HG02981 (cell line): ENCODE measurements around the gene DCAKD.

ENCODE experiments used
- ATAC-seq: cut with Tn5 transposase; IDR thresholded peaks from one replicate; pipeline ENCODE4 v1.9.1; 2021; ENCODE audit warnings: mild to moderate bottlenecking, moderate library complexity; ENCODE audit not compliant: unreplicated experiment

The DCAKD gene

DNA sequence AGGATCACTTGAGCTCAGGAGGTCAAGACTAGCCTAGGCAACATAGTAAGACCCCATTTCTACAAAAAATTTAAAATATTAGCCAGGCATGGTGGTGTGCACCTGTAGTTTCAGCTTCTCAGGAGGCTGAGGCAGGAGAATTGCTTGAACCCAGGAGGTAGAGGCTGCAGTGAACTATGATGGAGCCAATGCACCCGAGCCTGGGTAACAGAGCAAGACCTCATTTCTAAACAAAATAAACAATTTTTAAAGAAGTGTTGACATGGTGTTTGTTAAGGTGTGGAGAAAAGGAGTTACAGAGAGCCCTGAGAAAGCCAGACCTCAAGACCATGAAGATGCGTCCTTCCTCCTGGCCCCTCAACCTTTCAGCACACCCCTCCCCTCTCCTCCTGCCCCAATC lies 45.7 kb downstream of the DCAKD start:
- no peak for ATAC-seq

DNA sequence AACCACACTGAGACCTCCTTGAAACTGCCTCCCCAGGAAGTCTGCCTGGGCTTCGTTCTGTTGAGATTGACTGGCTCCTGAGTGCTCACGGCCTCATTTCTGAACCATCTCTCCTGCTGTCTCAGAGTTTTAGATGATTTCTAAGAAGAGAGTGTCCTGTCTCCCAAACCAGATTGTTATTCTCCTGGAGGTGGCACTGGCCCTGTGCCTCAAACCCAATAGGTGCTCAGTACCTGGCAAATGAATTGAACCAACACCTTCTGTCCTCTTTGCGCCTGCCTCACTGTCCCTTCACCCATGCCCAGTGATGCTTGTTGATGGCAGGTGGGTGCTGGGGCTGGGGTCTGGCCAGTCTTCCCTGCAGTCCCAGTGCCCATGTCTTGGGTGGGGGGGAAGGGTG lies 47.0 kb downstream of the DCAKD start:
- no peak for ATAC-seq

DNA sequence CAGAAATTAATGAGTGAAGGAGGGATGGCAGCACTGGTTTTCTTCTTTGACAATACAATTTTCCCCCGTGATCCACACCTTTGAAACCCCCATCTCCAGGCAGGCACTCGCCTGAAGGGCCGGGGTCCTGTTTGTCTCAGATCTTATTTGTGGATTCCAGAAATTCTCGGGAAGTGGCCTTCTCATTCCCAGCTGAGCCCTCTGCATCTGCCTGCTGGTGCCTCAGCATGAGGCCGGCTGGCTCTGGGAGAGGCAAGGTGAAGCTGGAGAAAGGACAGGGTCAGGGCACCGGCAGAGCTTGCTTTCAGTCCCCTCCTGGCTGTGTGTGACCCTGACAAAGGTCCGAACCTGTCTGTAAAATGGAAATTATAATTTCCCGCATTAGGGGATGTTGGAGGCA lies 47.6 kb downstream of the DCAKD start:
- ATAC-seq, result no peak

DNA sequence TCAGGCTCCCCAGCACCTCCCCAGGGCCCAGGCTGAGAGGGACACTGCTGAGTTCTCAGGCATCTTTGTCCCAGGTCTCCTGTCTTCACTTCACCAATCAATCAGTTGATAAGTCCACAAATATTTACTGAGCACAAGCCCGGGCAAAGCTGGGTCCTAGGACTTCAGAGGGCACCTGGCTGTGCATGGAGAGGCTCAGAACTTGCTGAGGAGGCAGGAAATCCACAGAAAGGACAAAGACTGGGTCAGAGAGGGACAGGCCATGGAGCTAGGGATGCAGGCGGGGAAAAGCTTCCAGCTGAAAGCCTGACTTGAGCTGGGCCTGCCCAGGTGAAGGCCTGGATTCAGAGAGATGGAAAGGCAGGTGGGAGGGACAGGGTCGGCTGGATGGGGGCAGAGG lies 50.1 kb downstream of the DCAKD start:
- no peak for ATAC-seq

- ATAC-seq, result no peak
Observed at GRCh38 chr17:44999433-44999832, 52.0 kb downstream of the DCAKD start.

GRCh38 chr17:44998646-44999045 lies 52.8 kb downstream of the DCAKD start:
- ATAC-seq, result no peak

DNA sequence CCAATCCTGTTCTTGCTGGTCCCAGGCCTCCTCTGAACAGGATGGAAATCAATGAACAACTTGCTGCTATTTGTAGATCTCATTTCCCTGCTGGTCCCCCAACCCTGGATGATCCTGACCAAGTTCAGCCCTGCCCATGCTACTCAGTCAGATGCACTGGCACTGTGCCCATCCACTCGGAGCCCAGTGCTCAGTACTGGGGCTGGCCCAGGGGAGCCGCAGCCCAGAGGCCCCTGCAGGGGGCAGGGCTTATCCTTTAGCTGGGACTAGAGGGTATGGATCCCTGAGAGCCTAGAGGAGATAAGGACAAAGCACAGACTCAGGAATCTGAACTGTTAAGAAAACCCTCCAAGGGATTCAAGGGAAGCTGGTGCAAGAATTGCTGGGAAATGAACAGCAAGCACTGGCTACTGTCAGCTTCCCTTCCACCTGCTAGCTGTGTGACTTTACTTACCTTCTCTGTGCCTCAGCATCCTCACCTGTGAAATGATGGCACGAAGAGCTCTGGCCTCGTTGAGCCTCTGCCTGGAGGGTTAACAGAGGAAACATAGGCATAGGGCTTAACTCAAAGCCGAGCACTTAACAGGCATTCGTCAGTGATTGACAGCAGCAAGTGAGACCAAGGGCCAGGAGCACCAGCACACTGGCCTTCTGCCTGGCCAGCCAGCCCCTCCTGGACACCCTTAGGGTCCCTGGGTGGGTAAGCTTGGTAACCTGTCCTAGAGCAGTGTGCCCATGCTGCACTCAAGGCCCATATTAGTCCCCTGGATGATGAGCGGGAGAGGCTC lies 53.5 kb downstream of the DCAKD start:
- no peak for ATAC-seq

GRCh38 chr17:44996304-44996703 lies 55.1 kb downstream of the DCAKD start:
- ATAC-seq, result no peak

DNA sequence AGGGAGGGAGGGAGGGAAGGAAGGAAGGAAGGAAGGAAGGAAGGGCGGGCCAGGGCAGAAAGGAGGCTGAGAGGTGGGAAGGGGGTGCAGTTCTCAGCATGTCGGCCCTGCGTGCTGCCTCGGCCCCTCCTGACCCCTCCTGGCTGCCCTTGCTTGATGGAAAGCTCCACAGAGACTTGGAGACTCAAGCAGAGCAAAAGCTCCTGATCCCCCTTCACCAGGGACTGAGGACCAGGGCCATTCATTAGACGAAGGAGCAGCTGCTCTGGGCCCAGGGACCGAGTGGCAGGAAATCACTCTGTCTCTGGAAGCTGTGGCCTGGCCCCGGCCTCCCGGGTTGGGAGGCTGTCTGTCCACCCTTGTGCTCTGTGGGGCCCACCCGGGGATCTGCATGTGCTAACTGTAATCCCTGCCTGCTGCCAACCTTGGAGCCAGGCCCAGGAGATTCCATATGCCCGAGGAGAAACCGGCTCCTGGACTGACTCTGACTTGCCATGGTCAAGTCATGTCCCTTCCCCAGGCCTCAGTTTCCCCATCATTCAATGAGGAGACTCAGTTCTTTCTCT lies 55.9 kb downstream of the DCAKD start:
- no peak for ATAC-seq

- no peak for ATAC-seq
Observed at GRCh38 chr17:44992242-44992939, 59.0 kb downstream of the DCAKD start.

GRCh38 chr17:44990994-44991393 lies 60.4 kb downstream of the DCAKD start:
- ATAC-seq, result no peak

DNA sequence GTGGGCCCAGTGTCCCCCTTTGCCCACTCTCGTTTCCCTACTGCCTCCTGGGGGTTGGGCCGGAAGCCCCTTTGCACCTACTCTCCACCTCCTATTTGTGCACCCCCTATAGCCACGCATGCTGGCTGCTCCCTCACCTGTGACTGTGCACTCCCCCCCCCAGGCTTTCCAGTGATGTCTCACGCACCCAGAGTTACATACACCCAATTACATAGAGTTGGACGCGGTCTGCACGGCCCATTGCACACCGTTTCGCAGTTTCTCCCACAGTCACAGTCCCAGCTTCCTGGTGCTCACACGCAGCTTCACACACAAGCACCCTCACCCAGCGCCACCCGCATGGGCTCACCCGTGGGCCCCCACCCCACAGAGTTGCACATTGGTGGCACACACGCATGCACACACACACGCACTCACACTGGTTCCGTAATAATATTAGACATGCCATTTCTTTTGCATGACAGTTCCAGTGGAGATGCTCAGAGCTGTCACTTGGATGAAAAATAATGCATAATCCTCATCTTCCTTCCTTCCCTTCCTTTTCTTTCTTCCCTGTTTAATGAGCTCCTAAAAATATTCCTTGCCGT lies 61.8 kb downstream of the DCAKD start:
- no peak for ATAC-seq

DNA sequence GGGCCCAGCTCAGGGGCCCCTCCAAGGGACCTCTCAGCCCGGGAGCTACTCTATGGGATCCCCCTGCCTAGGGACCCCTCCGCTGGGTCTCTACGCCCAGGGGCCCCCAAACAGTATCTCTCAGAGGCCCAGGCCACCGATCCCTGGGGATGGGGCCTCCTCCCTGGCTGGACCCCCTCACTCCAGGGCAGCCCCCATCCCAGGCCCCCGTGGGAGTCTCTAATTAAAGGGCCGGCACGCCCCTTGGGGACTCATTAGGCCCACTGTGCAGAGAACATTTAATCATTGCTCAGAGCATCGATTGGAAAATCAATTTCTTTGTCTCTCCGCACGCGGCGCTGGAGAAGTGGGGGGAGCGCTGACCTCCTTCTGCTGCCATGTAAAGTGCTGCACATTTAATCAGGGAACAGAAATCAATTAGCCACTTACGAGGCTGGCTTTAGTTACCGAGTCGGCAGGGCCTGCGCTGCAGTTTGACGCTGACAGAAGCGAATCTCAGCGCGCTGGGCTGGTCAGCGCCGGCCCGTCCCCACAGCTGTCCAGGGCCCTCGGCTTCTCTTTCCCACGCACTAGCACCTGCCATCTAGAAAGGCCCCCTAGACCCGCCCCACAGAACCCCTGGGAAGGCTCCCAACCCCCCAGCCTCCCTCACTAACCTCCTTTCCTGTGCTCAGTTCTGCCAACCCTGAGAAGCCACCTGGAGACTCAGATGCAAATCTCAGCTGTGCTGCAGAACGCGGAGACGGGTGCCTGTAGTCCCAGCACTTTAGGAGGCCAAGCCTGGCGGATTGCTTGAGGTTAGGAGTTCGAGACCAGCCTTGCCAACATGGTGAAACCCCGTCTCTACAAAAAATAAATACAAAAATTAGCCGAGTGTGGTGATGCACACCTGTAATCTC lies 63.1 kb downstream of the DCAKD start:
- no peak for ATAC-seq

GRCh38 chr17:44983563-44983962 lies 67.9 kb downstream of the DCAKD start:
- no peak for ATAC-seq

GRCh38 chr17:44982113-44982702 lies 69.2 kb downstream of the DCAKD start:
- no peak for ATAC-seq

DNA sequence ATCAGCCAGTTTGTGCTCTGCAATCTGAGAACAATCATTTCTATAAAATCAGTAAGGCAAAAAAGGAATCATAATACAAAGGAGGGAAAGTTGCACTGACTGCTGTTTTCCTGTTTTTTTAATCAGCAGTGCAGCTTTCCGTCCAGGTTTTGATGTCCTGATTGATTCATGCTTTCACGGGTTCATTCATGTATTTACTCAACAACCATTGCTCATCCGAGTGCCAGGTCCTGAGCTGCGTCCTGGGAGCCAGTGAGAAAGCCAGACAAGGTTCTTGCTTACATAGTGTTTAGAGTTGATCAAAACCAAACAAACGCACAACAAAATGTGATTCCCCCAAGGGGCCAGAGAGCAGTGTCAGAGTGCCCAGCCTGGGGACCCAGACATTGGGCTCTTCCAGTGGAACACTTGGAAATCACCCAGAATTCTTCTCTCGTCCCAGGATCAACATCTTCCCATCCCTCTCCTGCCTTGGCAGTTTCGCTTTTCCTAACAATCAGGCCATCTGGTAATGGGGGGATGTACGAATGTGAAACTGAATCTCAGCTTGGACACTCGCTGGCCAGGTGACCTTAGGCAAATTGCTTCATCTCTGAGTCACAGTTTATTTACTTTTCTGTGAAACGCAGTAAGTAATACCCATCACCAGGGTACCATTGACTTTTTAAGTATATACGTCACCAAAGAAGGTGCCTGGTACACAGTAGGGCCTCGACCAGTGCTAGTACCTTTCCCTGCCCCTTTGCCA lies 70.0 kb downstream of the DCAKD start:
- no peak for ATAC-seq

- no peak for ATAC-seq
Observed at GRCh38 chr17:44979426-44979995, 71.9 kb downstream of the DCAKD start.

- no peak for ATAC-seq
Observed at GRCh38 chr17:44978807-44979206, 72.6 kb downstream of the DCAKD start.

DNA sequence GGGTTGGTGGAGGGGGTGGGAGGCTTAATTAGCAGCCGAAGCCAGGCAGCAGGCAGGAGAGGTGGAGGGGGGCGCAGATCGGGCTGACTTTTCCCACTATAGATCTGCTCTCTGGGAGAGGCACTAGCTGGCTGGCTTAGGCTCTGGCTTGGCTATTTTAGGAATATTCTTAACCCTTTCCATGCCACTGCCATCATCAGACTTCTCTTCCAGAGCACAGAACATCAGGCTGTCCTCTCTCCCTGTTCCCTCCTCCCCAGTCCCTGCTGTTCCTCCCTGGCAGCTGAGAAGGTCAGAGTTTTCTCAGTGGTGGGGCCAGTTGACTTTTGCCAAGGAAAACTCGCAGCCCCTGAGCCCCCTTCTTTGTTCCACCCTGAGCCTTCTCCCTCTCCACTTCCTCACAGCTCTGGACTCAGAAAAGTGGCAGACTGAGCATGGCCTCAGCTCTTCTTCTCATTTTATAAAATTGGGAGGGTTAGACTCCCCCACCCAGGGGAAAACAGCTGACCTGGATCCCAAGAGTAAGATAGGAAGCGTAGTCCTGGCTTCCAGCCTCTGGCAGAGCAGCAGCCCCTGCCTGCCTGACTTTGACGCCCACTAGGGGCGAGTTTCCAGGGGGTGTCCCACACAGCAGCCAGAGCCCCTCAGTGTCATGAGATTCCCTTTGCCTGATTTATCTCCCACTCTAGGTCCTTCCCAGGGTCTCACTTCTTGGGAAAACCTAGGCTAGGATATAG lies 73.5 kb downstream of the DCAKD start:
- no peak for ATAC-seq
